PFSK-1 (cell line): ENCODE data around the gene LBH.

Experiments used
- SIN3A ChIP-seq: IDR thresholded peaks from 2 replicates; pipeline ENCODE4 v1.6.1; 2012; ENCODE audit warnings: mild to moderate bottlenecking, low read length, moderate library complexity, borderline replicate concordance; ENCODE audit not compliant: insufficient read depth
- TAF1 ChIP-seq: IDR thresholded peaks from 2 replicates; pipeline ENCODE4 v1.6.1; 2012; ENCODE audit warnings: low read length, control low read depth, borderline replicate concordance; ENCODE audit not compliant: insufficient read depth

GRCh38 chr2:30235859-30236535 lies 4.7 kb downstream of the LBH start:
- TF ChIP-seq SIN3A (no peak), TAF1 (no peak)
